GM19324 (cell line): Measurements from ENCODE around the gene RPS28.
A peak's percentile ranks its signal among the peaks of the same experiment; 100 is the strongest.

ENCODE experiments used
- ATAC-seq: cut with Tn5 transposase; IDR thresholded peaks from one replicate; pipeline ENCODE4 v1.9.1; 2021; ENCODE audit warnings: mild to moderate bottlenecking, moderate library complexity; ENCODE audit not compliant: unreplicated experiment, low FRiP score

Gene RPS28

DNA sequence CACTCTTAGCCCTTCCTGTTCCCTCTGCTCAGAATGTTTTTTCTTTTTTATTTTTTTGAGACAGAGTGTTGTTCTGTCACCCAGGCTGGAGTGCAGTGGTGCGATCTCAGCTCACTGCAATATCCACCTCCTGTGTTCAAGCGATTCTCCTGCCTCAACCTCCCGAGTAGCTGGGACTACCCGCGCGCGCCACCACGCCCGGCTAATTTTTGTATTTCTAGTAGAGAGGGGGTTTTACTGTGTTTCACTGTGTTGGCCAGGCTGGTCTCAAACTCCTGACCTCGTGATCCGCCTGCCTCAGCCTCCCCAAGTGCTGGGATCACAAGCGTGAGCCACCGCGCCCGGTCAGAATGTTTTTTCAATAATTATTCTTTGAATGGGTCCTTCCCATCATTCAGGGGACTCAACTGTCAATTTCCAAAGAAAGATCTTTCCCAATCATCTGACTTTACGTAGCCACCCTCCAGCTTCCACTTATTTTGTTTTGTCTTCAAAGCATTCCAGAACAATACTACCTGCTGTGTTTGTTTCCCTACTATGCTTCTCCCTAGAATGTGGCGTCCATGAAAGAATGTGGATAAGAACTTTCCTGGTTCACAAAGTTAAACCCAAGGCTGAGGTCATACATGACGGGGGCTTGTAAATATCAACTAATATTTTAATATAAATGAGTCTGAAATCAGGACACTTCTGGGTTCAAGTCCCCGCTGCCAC, 1.3 kb upstream of the RPS28 start:
- no peak for ATAC-seq

DNA sequence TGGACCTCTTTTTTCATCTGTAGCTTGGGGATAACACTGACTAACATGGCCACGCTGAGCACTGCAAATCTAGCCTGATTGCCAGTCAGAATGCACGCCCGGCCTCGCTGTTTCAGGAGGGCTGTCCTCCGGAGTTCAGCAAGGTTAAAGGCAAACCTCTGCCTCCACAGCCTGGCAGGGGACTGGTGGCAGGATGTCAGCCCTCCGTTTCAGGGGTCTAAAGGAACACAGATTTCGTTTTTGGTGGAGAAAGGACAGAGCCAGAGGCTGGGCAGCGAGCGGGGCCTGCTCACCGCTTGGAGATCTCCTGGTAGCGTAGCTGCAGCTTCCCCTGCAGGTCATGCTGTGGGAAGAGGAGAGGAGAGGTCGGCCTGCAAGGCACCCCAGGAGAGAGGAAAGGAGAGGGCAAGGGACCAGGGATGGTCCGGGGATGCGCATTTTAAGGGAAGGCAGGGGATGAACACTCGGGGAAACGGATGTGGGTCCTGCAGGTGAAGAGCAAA, 681 bp upstream of the RPS28 start:
- peak; percentile 1 for ATAC-seq

DNA sequence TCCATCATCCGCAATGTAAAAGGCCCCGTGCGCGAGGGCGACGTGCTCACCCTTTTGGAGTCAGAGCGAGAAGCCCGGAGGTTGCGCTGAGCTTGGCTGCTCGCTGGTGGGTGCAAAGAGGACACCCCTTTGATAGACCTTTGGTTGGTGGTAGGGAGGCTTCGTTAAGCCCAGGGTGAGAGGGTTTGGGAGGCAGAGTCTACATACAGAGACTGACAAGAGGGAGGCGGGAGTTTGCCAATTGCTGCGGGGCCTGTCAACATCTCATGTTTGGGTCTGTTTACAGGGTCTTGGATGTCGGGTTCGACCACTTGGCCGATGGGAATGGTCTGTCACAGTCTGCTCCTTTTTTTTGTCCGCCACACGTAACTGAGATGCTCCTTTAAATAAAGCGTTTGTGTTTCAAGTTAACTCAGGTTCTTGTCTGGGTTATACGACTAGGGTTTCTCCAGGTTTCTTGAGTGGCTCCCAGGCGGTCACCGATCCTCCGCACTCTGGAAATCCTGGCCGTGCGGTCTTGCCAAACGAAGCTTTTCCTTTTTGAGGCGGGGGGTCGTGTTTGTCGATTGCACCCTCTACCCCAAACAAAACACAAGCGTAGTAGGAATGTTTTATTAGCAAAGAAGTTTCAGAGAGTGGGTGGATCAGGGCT, 816 bp downstream of the RPS28 start:
- ATAC-seq, result peak; percentile 1

DNA sequence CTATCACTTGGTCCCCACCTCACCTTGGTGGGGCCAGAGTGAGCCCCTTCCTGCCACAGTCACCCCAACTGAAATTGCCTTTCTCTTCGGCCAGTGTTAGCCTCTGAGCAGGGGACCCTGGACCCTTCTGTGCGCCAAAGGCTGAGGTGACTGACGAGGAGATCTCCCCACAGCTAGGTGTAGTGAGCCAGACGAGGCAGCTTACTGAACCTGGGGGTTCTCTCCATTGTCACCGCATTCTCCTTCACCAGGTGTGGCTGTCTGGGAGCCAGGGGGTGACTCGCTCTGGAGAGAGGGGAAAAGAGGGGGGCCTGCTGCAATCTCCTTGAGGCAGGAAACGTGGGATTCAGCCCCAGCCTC, 1.3 kb downstream of the RPS28 start:
- no peak for ATAC-seq

DNA sequence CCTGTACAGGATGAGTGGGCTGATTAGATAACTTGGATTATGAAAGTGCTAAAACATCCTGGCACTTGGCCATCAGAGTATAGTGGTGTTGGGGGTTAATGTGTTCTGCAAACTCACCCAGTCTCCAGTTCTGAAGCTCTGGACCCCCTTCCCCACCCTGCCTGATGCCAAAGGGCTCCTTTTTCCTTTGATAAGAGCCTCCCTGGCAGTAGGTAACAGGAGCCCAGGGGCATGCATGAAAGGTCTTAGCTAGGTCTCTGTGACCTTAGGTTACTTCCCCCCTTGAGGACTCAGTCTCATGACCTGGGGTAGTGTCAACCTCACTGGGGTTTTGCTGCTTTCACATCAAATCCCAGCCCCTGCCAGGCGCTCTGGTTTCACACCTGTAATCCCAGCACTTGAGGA, 2.5 kb downstream of the RPS28 start:
- ATAC-seq, result no peak

DNA sequence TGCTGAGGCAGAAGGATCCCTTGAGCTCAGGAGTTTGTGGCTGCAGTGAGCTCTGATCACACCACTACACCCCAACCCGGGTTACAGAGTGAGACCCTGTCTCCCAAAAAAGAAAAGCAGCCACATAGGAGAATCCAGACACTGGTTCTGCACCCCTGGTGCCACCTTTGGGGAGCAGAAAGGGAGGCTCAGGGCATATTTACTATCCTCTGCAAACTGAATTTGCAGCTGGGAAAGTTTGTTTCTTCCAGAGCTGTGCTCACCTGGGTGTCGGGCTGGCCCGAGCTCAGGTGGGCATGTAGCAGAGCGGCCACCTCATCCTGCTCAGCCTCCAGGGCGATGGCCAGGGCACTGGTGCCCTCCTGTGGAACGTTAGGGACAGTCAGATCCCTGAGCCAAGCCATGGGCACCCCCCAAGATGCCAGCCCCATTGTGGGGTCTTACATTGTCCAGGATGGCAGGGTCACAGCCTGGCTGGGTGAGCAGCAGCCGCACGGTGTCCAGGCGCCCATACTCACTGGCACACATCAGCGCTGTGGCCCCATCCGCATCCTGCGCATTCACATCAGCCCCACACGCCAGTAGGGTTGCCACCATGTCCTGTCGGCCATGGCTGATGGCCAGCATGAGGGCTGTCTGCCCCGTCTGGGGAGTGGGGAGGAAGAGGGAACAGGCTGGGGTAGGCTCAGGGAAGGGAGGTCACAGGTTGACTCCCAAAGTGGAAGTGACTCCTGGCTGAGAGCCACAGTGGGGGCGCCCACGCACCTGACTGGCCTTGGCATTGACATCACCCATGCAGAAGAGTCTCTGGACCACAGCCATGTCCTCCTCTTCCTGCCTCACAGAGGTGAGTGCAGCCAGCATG, 3.1 kb downstream of the RPS28 start:
- ATAC-seq, result no peak

DNA sequence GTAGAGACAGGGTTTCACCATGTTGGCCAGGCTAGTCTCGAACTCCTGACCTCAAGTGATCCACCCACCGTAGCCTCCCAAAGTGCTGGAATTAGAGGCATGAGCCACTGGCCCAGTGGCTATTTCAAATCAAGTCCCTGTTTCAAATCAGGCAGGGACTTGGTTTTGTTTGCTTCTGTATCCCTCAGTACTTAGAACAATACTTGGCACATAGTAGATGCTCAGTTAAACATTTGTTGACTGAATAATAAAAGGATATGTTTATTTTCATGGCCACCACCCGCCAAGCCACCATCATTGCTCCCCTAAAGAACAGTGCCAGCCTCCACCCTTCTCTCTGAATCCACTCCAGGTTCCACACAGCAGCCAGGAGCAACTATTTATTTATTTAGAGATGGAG, 4.2 kb downstream of the RPS28 start:
- no peak for ATAC-seq

DNA sequence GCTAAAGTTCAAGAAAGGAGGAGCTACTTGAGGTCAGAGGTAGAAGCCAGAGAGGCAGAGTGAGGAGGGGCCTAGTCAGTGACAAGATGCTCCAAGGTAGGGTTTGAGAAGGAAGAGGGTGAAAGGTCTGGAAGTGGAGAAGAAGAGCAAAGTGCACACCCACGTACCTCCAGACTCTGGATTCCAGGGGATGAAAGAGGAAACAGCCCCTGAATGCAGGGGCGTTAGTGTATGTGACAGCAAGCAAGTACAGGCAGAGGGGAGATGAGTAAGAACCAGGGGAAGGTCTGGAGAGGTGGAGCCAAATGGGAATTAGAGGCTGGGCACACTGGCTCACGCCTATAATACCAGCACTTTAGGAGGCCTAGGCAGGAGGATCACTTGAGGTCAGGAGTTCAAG, 8.7 kb downstream of the RPS28 start:
- ATAC-seq, result no peak

DNA sequence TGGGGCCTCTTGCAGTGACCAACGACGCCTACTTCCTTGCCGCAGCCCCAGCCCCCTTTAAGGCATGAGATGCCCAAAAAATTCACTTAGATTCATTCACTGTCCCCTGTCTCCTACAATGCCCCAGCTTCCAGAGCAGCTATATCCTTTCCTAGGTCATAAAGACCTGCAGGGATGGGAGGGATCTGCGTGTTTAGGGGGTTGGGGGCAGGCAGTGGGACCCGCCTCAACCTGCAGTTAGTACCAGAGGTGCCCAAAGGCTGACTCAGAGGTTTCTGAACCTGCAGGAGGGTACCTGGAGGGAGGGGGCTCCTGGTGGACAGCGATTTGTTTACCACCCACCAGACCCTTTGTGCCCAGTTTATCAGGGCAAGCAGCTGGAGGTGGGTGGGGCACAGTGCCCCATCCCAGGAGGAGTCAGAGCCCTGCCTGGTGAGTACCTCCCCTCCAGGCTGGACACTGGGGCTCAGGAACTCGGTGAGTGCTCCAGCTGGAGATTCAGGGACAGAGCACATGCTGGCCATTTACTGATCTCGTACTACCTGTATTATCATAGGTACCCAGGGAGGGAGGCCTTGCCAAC, 10.1 kb downstream of the RPS28 start:
- ATAC-seq, result no peak

DNA sequence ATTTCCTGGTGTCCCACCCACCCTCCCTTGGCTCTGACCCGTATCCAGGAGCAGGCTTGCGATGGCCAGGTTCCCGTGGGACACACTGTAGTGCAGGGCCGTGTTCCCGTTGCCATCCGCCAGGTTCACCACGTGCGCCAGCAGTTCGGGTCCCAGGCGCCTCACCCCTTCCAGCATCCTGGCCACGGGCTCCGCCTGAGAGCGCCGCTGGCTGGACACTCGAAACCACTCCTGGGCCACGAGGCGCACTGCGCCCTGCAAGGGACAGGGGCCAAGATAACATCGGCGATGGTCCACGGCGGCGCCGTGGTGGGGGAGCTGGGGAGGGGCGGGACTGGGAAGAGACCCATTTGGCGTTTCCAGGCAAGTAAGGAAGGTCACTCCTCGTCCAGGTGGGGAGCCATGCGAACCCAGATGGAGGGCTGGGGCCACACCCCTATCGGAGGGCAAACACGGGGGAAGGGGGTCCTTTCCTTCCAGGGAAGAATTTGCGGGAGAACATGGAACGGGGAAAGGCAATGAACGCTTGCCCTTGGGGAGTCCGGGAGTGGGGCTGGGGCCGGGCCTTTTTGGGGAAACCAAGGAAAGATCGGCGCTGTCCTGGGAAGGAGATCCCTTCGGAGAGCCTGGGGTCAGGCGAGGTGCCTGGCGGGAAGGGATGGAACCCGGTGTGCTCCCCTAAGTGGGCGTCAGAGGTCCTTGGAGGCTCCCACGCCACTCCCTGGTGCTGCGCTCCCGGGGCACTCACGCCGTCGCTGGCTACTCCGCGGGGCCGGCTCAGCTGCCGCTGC, 11.9 kb downstream of the RPS28 start:
- ATAC-seq, result no peak

DNA sequence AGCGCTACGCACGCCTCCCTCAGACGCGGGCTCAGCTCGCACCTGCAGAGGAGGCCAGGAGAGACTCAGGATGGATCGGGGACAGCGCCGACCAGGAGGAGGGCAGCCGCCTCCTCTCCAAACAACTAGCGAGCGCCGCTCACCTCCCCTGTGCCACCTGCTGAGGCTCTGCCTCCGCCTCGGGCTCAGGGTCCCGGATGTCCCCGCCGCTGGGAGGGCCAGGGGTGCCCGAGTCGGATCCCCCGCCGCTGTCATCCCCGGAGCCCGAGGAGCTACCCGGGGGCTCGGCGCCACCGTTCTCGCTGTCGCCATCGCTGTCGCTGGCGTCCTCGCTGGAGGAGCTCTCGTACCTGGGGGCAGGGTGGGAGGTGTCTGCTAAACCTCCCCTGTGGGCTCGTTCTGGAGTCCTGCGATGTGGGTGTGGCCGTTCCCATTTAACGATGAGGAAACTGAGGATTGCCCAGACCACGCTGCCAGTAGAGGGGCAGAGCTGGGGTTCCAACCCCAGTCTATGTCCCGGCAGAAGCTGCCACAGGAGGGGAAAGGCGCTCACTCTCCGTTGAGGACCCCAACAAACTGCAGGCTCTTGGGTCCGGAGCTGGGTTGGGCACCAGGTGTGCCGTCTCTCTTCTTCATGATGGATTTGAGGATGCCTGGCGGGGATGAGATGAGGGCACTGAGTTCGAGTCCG, 12.6 kb downstream of the RPS28 start:
- no peak for ATAC-seq

DNA sequence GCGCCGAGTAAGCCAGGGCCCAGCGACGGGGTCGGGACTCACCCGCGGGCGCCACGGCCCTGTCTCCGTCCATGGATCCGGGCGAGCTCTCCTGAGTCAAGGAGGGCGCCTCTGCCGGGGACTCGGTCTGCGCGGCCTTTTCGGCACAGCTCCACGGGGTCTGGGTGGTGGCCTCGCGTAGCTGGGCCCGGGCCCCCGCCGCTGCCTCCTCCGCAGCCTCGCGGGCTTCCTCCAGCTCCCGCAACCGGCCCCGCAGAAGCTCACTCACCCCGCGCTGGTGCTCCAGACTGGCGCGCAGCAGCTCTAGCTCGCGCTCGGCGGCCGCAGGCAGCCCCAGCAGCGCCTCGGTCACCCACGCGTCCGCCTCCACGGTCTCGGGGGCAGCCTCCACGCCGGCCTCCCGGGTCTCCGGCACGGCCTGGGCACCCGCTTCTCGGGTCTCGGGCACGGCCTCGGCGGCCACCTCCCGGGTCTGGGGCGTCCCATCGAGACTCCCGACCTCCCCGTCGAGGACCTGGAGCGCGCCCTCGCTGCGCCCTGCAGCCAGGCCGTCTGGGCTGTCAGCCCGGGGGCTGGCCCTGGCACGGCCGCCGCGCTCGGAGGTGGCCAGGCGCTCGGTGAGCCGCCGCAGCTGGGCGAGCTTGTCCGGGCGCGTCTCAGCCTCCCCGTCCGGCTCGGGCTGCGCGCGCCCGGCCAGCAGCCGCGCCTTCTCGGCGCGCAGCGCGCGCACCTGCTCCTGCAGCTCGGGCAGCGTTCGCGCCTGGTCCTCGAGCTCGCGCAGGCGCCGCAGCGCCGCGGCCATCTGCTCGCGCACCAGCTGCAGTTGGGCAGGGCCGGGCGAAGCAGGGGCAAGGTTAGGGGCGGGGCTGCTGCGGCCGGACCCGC, 13.4 kb downstream of the RPS28 start:
- no peak for ATAC-seq

DNA sequence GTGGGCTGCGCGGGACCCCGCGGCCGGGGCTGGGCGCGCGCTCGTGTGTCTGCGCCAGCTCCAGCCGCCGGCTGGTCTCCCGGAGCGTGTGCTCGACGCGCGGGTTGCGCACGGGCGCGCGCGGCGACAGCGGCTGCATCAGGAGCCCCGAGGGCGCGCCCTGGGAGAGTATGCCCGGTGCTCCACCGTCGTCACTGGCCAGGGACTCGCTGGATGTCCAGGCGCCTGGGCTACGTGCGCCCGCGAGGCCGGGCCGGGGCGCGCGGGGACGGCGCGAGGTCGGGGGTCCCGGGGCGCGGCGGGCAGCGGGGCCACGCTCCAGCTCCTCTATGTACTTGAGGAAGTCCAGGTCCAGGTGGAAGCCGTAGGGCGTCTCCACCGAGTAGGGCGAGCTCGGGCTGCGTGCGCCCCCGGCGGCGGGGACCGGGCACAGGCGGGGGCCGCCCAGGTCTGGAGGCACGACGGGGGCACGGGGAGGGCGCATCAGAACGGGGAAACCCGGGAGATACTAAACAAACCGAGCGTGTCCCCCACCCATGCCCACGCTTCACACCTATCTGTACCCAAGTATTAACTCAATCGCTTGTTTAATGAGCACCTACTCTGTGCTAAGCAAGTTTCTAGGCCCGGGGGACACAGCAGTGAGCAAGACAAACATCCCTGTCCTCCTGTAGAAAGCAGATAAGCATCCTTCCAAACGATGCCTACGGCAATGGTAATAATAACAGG, 14.2 kb downstream of the RPS28 start:
- no peak for ATAC-seq

DNA sequence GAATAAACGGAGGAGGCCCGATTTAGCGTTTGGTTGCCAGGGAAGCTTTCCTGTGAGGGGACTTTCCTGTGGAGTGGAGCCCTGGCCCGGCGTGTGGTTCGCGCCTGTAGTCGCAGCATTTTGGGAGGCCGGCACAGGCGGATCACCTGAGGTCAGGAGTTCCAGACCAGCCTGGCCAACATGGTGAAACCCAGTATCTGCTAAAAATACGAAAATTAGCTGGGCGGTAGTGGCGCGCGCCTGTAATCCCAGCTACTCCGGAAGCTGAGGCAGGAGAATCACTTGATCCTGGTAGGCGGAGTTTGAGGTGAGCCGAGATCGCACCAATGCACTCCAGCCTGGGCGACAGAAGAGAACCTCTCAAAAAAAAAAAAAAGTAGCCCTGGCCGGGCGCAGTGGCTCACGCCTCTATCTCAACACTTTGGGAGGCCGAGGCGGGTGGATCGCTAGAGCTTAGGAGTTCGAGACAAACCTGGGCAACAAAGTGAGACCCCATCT, 14.8 kb downstream of the RPS28 start:
- ATAC-seq, result no peak

DNA sequence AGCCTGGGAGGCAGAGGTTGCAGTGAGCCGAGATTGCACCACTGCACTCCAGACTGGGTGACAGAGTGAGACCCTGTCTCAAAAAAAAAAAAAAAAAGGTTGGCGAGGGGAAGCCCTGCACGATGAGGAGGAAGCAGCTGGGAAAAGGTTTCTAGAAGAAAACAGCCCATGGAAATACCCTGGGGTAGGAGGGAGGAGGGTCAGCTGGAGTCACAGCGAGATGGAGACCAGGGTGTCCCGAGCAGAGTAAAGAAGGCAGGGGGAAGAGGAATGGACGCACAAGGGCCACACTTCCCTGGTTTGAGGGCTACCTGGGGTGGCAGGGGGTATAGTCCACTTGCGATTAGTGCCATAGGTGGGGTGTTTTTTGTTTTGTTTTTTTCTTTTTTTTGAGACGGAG, 15.4 kb downstream of the RPS28 start:
- no peak for ATAC-seq

DNA sequence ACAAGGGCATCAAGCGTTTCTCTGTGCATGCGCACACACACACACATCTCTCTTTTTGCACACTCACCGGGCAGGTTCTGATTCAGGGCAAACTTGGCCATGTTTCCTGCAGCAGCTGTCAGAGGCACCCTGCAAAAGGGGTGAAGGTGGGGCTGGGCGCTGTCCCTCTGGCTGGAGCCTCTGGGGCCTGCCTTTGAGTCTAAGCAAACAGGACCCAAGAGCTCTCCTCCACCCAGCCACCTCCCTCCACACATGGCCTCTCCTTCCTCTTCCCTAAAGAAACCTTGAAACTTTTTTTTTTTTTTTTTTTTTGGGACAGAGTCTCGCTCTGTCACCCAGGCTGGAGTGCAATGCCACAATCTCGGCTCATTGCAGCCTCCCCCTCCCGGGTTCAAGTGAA, 16.4 kb downstream of the RPS28 start:
- no peak for ATAC-seq

DNA sequence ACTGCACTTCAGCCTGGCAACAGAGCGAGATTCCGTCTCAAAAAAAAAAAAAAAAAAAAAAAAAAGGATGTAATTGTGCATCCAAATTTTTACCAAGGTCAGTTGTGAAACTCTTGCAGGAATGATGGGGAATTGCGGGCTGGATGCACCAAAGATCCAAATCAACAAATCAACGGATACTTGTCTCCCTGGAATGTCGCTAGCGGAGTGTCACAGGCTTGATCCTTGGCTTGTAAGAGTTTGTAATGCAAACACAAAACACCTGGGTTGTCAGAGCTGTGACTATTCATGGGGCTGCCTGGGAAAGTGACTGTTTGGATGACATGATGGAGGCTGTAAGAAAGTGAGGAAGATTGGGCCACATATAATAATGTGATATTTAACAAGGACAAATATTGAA, 17.5 kb downstream of the RPS28 start:
- ATAC-seq, result no peak
